Sigmoid colon (tissue), 7 donors: ENCODE data around the gene PTH1R. TPM values are rescaled to one million over a fixed set of nuclear protein-coding genes. Genes with fewer than 3 reads are reported as not detected.

Experiments used
- DNase-seq: peaks from one replicate; pipeline ENCODE4 v3.0.0-alpha.2; 2019
- H3K27ac ChIP-seq, 4 donors: fragments of 200-600 bp; sonication (generic); one replicate each; pipeline ENCODE4 v1.5.1; 2016 to 2019; ENCODE audit warnings: mild to moderate bottlenecking in 1 of 4
- H3K27me3 ChIP-seq, 3 donors: fragments of 200-600 bp; sonication (generic); one replicate each; pipeline ENCODE4 v1.5.1; 2019; ENCODE audit warnings: mild to moderate bottlenecking in 1 of 3
- H3K36me3 ChIP-seq, 4 donors: fragments of 200-600 bp; sonication (generic); one replicate each; pipeline ENCODE4 v1.5.1; 2016 to 2019
- H3K4me1 ChIP-seq, 4 donors: fragments of 200-600 bp; sonication (generic); one replicate each; pipeline ENCODE4 v1.5.1; 2017 to 2019
- H3K4me3 ChIP-seq, 4 donors: fragments of 200-600 bp; sonication (generic); one replicate each; pipeline ENCODE4 v1.5.1; 2017 to 2019; ENCODE audit warnings: mild to moderate bottlenecking in 2 of 4, moderate library complexity in 1 of 4
- H3K9me3 ChIP-seq, 4 donors: fragments of 200-600 bp in 3 of 4; sonication (generic) in 3 of 4; one replicate each; pipeline versions ENCODE4 v1.5.1 to v1.6.1; 2013 to 2019
- EP300 ChIP-seq, 4 donors: sonication (generic); formaldehyde crosslinking; IDR thresholded peaks; one replicate each; pipeline ENCODE4 v1.6.1; 2017; ENCODE audit warnings: antibody characterized with exemption in 4 of 4
- POLR2A ChIP-seq, 2 donors: fragments of 450-650 bp; IDR thresholded peaks; one replicate each; pipeline ENCODE4 v1.6.1; 2016; ENCODE audit warnings: antibody characterized with exemption in 2 of 2, mild to moderate bottlenecking in 2 of 2, moderate library complexity in 2 of 2
- POLR2AphosphoS5 ChIP-seq, 4 donors: sonication (generic); formaldehyde crosslinking; IDR thresholded peaks; one replicate each; pipeline ENCODE4 v1.6.1; 2017; ENCODE audit warnings: antibody characterized with exemption in 4 of 4
- WGBS, 2 donors: extraction: QIAGEN DNeasy Blood & Tissue Kit; methylation state at CpG; one replicate each; pipeline ENCODE4 v1.1.7; 2013; 5-methylcytosine and 5-hydroxymethylcytosine counted together
- intact Hi-C: fragments of 100-400 bp; cut with DNase I; formaldehyde crosslinking; loops from one replicate; pipeline ENCODE4 v1.15.1; 2023
- polyA plus RNA-seq, 3 donors: library from polyadenylated mRNA; stranded (reverse); fragments of 200-250 nt; gene quantifications; one replicate each; pipeline ENCODE4 v1.2.3, GENCODE V29; 2013
- small RNA-seq, 3 donors: library from RNA; depleted of rRNA; stranded (forward); fragments of <200 nt; gene quantifications; one replicate each; pipeline ENCODE3, GENCODE V24; 2016
- total RNA-seq, 4 donors: library from RNA; depleted of rRNA; stranded (reverse); fragments of >200 nt; gene quantifications; one replicate each; pipeline ENCODE4 v1.1.0, GENCODE V29; 2016
- TF ChIP-seq, protein P1 (sequence below), 4 experiments: fragments of 450-650 bp in 3 of 4; fragments of 200-600 bp in 1 of 4; IDR thresholded peaks; one replicate each; pipeline ENCODE4 v1.5.1; 2016 to 2019; ENCODE audit warnings: antibody characterized with exemption in 4 of 4, mild to moderate bottlenecking in 3 of 4, moderate library complexity in 2 of 4
- donor health status: healthy with polysubstance abuse.
- donor health status: Bipolar disorder and iron deficiency.
- donor health status: healthy.

PTH1R gene
- total and polyA plus RNA-seq, 7 donors, result 1.2 to 9.0 (median 4.6) TPM

DNA sequence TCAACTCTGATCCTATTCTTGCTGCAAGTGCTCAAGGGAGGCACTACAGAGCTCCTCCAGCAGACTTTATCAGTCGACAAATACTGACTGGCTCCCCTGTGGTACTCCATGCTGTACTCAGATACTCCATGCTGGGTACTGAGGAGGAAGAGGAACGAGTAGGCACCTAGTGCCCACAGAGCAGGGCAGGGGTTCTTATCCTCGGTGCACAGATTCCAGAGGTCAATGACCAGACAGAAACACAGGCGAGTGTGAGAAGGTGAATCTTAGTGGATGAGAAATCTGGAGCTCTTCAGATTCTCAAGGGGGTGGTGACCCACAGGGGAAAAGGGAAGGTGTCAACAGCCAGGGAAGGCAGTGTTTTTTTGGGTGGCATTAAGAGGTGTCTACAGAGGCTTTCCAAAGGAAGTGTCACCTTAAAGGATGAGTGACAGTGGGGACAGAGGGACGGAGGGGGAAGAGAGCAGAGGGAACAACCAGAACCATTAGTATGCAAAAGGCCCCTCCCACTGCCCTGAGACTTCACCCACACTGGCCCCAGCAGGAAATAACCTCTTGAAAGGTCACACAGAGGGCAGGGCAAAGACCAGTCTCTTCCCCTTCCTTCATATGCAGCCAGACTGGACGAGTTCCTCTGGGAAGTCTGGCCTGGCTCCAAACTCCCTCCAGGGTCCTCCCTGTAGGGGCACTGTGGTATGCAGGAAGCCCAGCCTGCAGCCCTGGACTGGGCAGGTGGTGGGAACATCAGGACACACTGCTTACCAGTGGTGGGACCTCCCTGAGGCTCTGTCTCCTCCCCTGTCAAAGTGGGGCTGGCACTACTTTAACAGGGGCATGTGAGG is 71.5 kb downstream of the PTH1R start:
- Histone ChIP-seq H3K36me3 (peaks cover 0 to 4% (median 2%) of the 10 kb centered on the region in 4 donors), H3K4me3 (no peak overlapping the region), H3K9me3 (no peaks in the 10 kb centered on the region), H3K4me1 (peaks cover 0 to 83% (median 67%) of the 10 kb centered on the region in 4 donors), H3K27me3 (no peaks in the 10 kb centered on the region), H3K27ac (peak overlapping the region in 2 of 4 donors; percentile 28 to 49)
- WGBS, 2 donors, result 14 to 36% methylated on average over 6 of the region's 6 CpGs
- intact Hi-C loops, result no loop called here
- DNase-seq, result peak; percentile 65
- TF ChIP-seq, protein P1, sequence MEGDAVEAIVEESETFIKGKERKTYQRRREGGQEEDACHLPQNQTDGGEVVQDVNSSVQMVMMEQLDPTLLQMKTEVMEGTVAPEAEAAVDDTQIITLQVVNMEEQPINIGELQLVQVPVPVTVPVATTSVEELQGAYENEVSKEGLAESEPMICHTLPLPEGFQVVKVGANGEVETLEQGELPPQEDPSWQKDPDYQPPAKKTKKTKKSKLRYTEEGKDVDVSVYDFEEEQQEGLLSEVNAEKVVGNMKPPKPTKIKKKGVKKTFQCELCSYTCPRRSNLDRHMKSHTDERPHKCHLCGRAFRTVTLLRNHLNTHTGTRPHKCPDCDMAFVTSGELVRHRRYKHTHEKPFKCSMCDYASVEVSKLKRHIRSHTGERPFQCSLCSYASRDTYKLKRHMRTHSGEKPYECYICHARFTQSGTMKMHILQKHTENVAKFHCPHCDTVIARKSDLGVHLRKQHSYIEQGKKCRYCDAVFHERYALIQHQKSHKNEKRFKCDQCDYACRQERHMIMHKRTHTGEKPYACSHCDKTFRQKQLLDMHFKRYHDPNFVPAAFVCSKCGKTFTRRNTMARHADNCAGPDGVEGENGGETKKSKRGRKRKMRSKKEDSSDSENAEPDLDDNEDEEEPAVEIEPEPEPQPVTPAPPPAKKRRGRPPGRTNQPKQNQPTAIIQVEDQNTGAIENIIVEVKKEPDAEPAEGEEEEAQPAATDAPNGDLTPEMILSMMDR (IDR thresholded peaks at IDR 0.05), result no peak
- TF ChIP-seq POLR2AphosphoS5 (IDR thresholded peaks at IDR 0.05) (no peak), EP300 (IDR thresholded peaks at IDR 0.05) (no peak)

DNA sequence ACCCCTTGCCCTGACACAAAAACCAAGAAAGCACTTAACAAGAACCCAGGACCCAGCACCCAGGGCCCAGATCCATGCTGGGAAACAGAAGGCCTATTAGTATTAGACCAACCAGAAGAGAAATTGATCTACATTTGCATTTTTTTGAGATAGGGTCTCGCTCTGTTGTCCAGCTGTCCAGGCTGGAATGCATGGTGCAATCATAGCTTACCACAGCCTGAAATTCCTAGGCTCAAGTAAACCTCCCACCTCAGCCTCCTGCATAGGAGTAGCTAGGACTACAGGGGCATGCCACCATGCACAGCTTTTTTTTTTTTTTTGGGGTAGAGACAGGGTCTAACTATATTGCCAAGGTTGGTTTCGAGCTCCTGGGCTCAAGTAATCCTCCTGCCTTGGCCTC is 72.7 kb downstream of the PTH1R start:
- 93 to 94% methylated on average over 2 of the region's 2 CpGs for WGBS, 2 donors
- no peak overlapping the region for H3K27ac ChIP-seq
- TF ChIP-seq EP300 (IDR thresholded peaks at IDR 0.05) (no peak), POLR2A (IDR thresholded peaks at IDR 0.05) (no peak), POLR2AphosphoS5 (IDR thresholded peaks at IDR 0.05) (no peak)
- TF ChIP-seq, protein P1 (IDR thresholded peaks at IDR 0.05), result no peak
- peaks cover 0 to 4% (median 2%) of the 10 kb centered on the region in 4 donors for H3K36me3 ChIP-seq
- peaks cover 0 to 83% (median 63%) of the 10 kb centered on the region in 4 donors for H3K4me1 ChIP-seq
- H3K4me3 ChIP-seq, result no peak overlapping the region
- intact Hi-C loops, result no loop called here
- H3K27me3 ChIP-seq, result no peaks in the 10 kb centered on the region
- DNase-seq, result no peak
- H3K9me3 ChIP-seq, result no peaks in the 10 kb centered on the region

DNA sequence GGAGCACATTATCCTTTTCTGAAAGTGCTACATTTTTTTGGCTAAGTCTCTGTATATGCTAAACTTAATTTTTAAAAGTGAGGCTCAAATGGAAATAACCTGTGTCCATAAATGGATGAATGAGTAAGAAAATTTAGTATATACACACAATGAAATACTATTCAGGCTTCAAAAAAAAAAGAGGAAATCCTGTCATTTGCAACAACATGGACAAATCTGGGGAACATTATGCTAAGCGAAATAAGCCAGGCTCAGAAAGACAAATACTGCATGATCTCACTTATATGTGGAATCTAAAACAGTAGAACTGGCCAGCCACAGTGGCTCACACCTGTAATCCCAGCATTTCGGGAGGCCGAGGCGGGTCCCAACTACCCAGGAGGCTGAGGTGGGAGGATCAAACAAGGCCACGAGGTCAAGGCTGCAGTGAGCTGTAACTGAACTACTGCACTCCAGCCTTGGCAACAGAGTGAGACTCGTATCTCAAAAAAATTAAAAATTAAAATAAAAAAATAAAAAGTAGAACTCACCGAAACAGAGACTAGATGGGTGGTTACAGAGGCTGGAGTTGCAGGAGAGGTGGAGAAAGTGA is 73.2 kb downstream of the PTH1R start:
- Histone ChIP-seq H3K4me3 (no peak overlapping the region), H3K27me3 (no peaks in the 10 kb centered on the region), H3K4me1 (peaks cover 0 to 87% (median 64%) of the 10 kb centered on the region in 4 donors), H3K9me3 (no peaks in the 10 kb centered on the region), H3K36me3 (peaks cover 0 to 4% (median 2%) of the 10 kb centered on the region in 4 donors), H3K27ac (no peak overlapping the region)
- no peak for DNase-seq
- TF ChIP-seq POLR2AphosphoS5 (IDR thresholded peaks at IDR 0.05) (no peak), POLR2A (IDR thresholded peaks at IDR 0.05) (no peak), EP300 (IDR thresholded peaks at IDR 0.05) (no peak)
- TF ChIP-seq, protein P1 (IDR thresholded peaks at IDR 0.05), result no peak
- 76 to 79% methylated on average over 7 of the region's 7 CpGs for WGBS, 2 donors
- intact Hi-C loops, result no loop called here

DNA sequence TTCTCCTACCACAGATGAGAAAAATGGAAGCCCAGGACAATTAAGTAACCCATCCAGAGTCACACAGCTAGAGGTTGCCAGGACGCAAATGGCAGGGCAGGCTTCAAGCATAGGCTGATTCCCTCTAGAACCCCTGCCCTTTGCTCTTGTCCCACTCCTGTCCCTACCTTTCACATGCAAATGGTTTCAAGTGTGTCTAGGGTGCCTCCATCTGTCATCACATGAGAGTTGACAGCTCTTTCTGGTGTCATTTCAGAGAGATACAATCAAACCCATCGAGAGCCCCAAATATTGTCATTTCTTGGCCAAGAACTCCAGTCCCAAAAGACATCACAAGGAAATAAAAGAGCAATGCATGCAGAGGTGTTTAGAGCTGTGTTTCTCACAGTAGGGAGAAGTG is 75.3 kb downstream of the PTH1R start:
- TF ChIP-seq POLR2AphosphoS5 (IDR thresholded peaks at IDR 0.05) (no peak), POLR2A (IDR thresholded peaks at IDR 0.05) (no peak), EP300 (IDR thresholded peaks at IDR 0.05) (no peak)
- TF ChIP-seq, protein P1 (IDR thresholded peaks at IDR 0.05), result no peak
- intact Hi-C loops, result no loop called here
- DNase-seq, result no peak
- H3K4me3 ChIP-seq, result no peak overlapping the region
- peaks cover 0 to 93% (median 71%) of the 10 kb centered on the region in 4 donors for H3K4me1 ChIP-seq
- 88 to 89% methylated on average over 2 of the region's 2 CpGs for WGBS, 2 donors
- H3K9me3 ChIP-seq, result no peaks in the 10 kb centered on the region
- H3K36me3 ChIP-seq, result peaks cover 0 to 1% (median under 1%) of the 10 kb centered on the region in 4 donors
- no peaks in the 10 kb centered on the region for H3K27me3 ChIP-seq
- H3K27ac ChIP-seq, result no peak overlapping the region

Small RNA genes lying within 50 kb of the gene (small RNA-seq; reads per million reads assigned to genes)
- gene AC109583.2, result 0 reads per million in 3 donors

Other genes with a start within 250 kb of the PTH1R start
- 10 to 100 TPM in 1 of 4 donors, 1 to 10 TPM in 3; 3.9 to 10.5 (median 4.3) TPM for gene ALS2CL, start 184.0 kb upstream of the PTH1R start, total RNA-seq
- 10 to 100 TPM in 1 of 3 donors, 1 to 10 TPM in 2; 5.4 to 35.0 (median 6.0) TPM for gene ALS2CL, start 184.0 kb upstream of the PTH1R start, polyA plus RNA-seq
- gene TMIE, start 176.3 kb upstream of the PTH1R start, total RNA-seq, result 1 to 10 TPM in 2 of 4 donors, under 1 TPM in 1, not detected in 1; 0.81 to 1.8 (median 1.8) TPM
- gene TMIE, start 176.3 kb upstream of the PTH1R start, polyA plus RNA-seq, result under 1 TPM in 1 of 3 donors, not detected in 2; 0.63 TPM
- gene PRSS50, start 159.9 kb upstream of the PTH1R start, total RNA-seq, result 1 to 10 TPM in 1 of 4 donors, under 1 TPM in 2, not detected in 1; 0.16 to 1.1 (median 0.81) TPM
- under 1 TPM in 1 of 3 donors, not detected in 2; 0.03 TPM for gene PRSS50, start 159.9 kb upstream of the PTH1R start, polyA plus RNA-seq
- 10 to 100 TPM in 1 of 4 donors, 1 to 10 TPM in 3; 1.5 to 10.8 (median 2.7) TPM for gene MYL3, start 14.3 kb upstream of the PTH1R start, total RNA-seq
- 10 to 100 TPM in 1 of 3 donors, 1 to 10 TPM in 2; 2.4 to 11.8 (median 8.4) TPM for gene MYL3, start 14.3 kb upstream of the PTH1R start, polyA plus RNA-seq
- 10 to 100 TPM; 33.1 to 41.0 (median 36.6) TPM for gene CCDC12, start 99.0 kb downstream of the PTH1R start, total RNA-seq
- 10 to 100 TPM; 58.9 to 80.9 (median 77.5) TPM for gene CCDC12, start 99.0 kb downstream of the PTH1R start, polyA plus RNA-seq
- 10 to 100 TPM in 3 of 4 donors, 1 to 10 TPM in 1; 9.6 to 36.0 (median 13.5) TPM for gene NBEAL2, start 101.9 kb downstream of the PTH1R start, total RNA-seq
- 10 to 100 TPM in 2 of 3 donors, 1 to 10 TPM in 1; 7.8 to 88.0 (median 11.3) TPM for gene NBEAL2, start 101.9 kb downstream of the PTH1R start, polyA plus RNA-seq